ENCODE measurements around the gene CDNF. TPM values are rescaled to one million over a fixed set of nuclear protein-coding genes. Genes with fewer than 3 reads are reported as not detected.

The CDNF gene
- total RNA-seq, 1 experiment from 2014 or later, result 2.3 TPM

GRCh38 chr10:14838582-14839304 is 906 bp upstream of the CDNF start:
- intact Hi-C loops (cut with micrococcal nuclease; ENCODE audit: unreplicated experiment), result no loop called here
- BruUV-seq (replicated peaks), result no TSS peak
- CTCF ChIA-PET, result interaction anchor here (0.5 to 1.6 kb wide), 7 partner anchors 10 to 353 kb away, joined by 3 to 5 read pairs (median 3); no protein-coding TSS in a partner anchor
- Mint-ChIP-seq H3K4me3 (ENCODE audit: low read depth, unreplicated experiment) (peak overlapping the region; percentile 62), H3K27ac (ENCODE audit: unreplicated experiment) (peak overlapping the region; percentile 81), H3K36me3 (ENCODE audit: insufficient read depth, unreplicated experiment) (peaks cover 51% of the 10 kb centered on the region), H3K9me3 (ENCODE audit: low read depth, unreplicated experiment) (no peaks in the 10 kb centered on the region), H3K27me3 (ENCODE audit: unreplicated experiment) (no peaks in the 10 kb centered on the region), H3K4me1 (ENCODE audit: low read depth, unreplicated experiment) (peaks cover 17% of the 10 kb centered on the region)
- no peak for TF ChIP-seq CTCF (IDR thresholded peaks at IDR 0.05; ENCODE audit: unreplicated experiment)
- peak; percentile 15 for DNase-seq

GRCh38 chr10:14837003-14837756 is 657 bp downstream of the CDNF start:
- TF ChIP-seq CTCF (IDR thresholded peaks at IDR 0.05; ENCODE audit: unreplicated experiment), result no peak
- intact Hi-C loops (cut with micrococcal nuclease; ENCODE audit: unreplicated experiment), result no loop called here
- TSS peak; percentile 26 for BruUV-seq (replicated peaks)
- H3K36me3 Mint-ChIP-seq (ENCODE audit: insufficient read depth, unreplicated experiment), result peaks cover 40% of the 10 kb centered on the region
- H3K27me3 Mint-ChIP-seq (ENCODE audit: unreplicated experiment), result no peaks in the 10 kb centered on the region
- no peaks in the 10 kb centered on the region for H3K9me3 Mint-ChIP-seq (ENCODE audit: low read depth, unreplicated experiment)
- CTCF ChIA-PET, result interaction anchor here (0.5 to 2.0 kb wide), 10 partner anchors 11 to 873 kb away, joined by 3 to 8 read pairs (median 4); no protein-coding TSS in a partner anchor
- peak overlapping the region; percentile 81 for H3K27ac Mint-ChIP-seq (ENCODE audit: unreplicated experiment)
- H3K4me3 Mint-ChIP-seq (ENCODE audit: low read depth, unreplicated experiment), result peak overlapping the region; percentile 62
- DNase-seq, result no peak
- peaks cover 17% of the 10 kb centered on the region for H3K4me1 Mint-ChIP-seq (ENCODE audit: low read depth, unreplicated experiment)

GRCh38 chr10:14836208-14836607 is 1.6 kb downstream of the CDNF start:
- Mint-ChIP-seq H3K27ac (ENCODE audit: unreplicated experiment) (no peak overlapping the region), H3K9me3 (ENCODE audit: low read depth, unreplicated experiment) (no peaks in the 10 kb centered on the region), H3K27me3 (ENCODE audit: unreplicated experiment) (no peaks in the 10 kb centered on the region), H3K36me3 (ENCODE audit: insufficient read depth, unreplicated experiment) (peaks cover 36% of the 10 kb centered on the region), H3K4me1 (ENCODE audit: low read depth, unreplicated experiment) (peaks cover 17% of the 10 kb centered on the region), H3K4me3 (ENCODE audit: low read depth, unreplicated experiment) (no peak overlapping the region)
- no TSS peak for BruUV-seq (replicated peaks)
- intact Hi-C loops (cut with micrococcal nuclease; ENCODE audit: unreplicated experiment), result no loop called here
- CTCF ChIA-PET, result interaction anchor here (0.5 to 2.0 kb wide), 4 partner anchors 9 to 872 kb away, joined by 3 to 8 read pairs (median 4); no protein-coding TSS in a partner anchor
- DNase-seq, result no peak
- no peak for TF ChIP-seq CTCF (IDR thresholded peaks at IDR 0.05; ENCODE audit: unreplicated experiment)

GRCh38 chr10:14833106-14833505 is 4.7 kb downstream of the CDNF start:
- H3K9me3 Mint-ChIP-seq (ENCODE audit: low read depth, unreplicated experiment), result no peaks in the 10 kb centered on the region
- CTCF ChIA-PET, result no interaction called here
- BruUV-seq (replicated peaks), result no TSS peak
- H3K27me3 Mint-ChIP-seq (ENCODE audit: unreplicated experiment), result no peaks in the 10 kb centered on the region
- TF ChIP-seq CTCF (IDR thresholded peaks at IDR 0.05; ENCODE audit: unreplicated experiment), result no peak
- no peak overlapping the region for H3K27ac Mint-ChIP-seq (ENCODE audit: unreplicated experiment)
- no peak for DNase-seq
- intact Hi-C loops (cut with micrococcal nuclease; ENCODE audit: unreplicated experiment), result no loop called here
- H3K4me1 Mint-ChIP-seq (ENCODE audit: low read depth, unreplicated experiment), result peaks cover 12% of the 10 kb centered on the region
- no peak overlapping the region for H3K4me3 Mint-ChIP-seq (ENCODE audit: low read depth, unreplicated experiment)
- peaks cover 11% of the 10 kb centered on the region for H3K36me3 Mint-ChIP-seq (ENCODE audit: insufficient read depth, unreplicated experiment)
